Gastroesophageal sphincter (tissue), 3 donors: ENCODE measurements around the gene CNTNAP2.

Experiments used
- CTCF ChIP-seq, 4 experiments: fragments of 200-600 bp in 2 of 4; fragments of 450-650 bp in 2 of 4; sonication (generic) in 1 of 4; IDR thresholded peaks; one replicate each; pipeline ENCODE4 v1.5.1; 2017 to 2019; ENCODE audit warnings: antibody characterized with exemption in 4 of 4, mild to moderate bottlenecking in 2 of 4, moderate library complexity in 2 of 4
- POLR2A ChIP-seq, 2 donors: fragments of 450-650 bp; IDR thresholded peaks; one replicate each; pipeline ENCODE4 v1.6.1; 2017; ENCODE audit warnings: antibody characterized with exemption in 2 of 2, mild to moderate bottlenecking in 2 of 2, moderate library complexity in 1 of 2

DNA sequence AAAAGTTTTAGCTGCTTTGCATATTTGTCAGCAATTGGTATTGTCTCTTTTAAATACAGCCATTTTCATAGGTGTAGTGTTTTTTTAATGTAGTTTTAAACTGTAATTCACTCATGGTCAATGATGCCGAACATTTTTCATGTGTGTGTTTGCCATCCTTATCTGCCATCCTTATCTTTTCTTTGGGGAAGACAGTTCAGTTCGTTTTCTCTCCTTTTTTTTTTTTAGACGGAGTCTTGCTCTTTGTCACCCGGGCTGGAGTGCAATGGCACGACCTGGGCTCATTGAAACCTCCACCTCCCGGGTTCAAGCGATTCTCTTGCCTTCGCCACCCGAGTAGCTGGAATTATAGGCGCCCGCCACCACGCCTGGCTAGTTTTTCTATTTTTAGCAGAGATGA, 545.3 kb downstream of the CNTNAP2 start:
- TF ChIP-seq POLR2A (IDR thresholded peaks at IDR 0.05) (no peak), CTCF (IDR thresholded peaks at IDR 0.05) (no peak)
